GM23338 (cell line): Measurements from ENCODE around the gene ADAMTS7. TPM values are rescaled to one million over a fixed set of nuclear protein-coding genes. Genes with fewer than 3 reads are reported as not detected.

Source experiments
- ATAC-seq: fragments of 200-7000 bp; cut with Tn5 transposase; 3 replicates; pipeline ENCODE4 v1.9.1; 2020
- DNase-seq: peaks from one replicate; pipeline ENCODE4 v3.0.0-alpha.2; 2015; ENCODE audit warnings: low spot score
- H2AFZ ChIP-seq: fragments of 200-600 bp; sonication (generic); 2 replicates; pipeline ENCODE4 v1.8.0; 2016; ENCODE audit warnings: antibody characterized with exemption, mild to moderate bottlenecking, moderate library complexity
- H3F3A ChIP-seq: fragments of 200-600 bp; sonication (generic); replicated peaks from 2 replicates; pipeline ENCODE4 v1.8.0; 2017; ENCODE audit warnings: antibody characterized with exemption, mixed run types, low read depth
- H3K27ac ChIP-seq: fragments of 200-600 bp; sonication (generic); 2 replicates; pipeline ENCODE4 v1.6.1; 2016; ENCODE audit warnings: low read depth
- H3K27me3 ChIP-seq: fragments of 200-600 bp; sonication (generic); 2 replicates; pipeline ENCODE4 v1.8.0; 2016; ENCODE audit warnings: mild to moderate bottlenecking, mixed run types, moderate library complexity; ENCODE audit not compliant: insufficient read depth
- H3K36me3 ChIP-seq: fragments of 200-600 bp; sonication (generic); 2 replicates; pipeline ENCODE4 v1.8.0; 2016; ENCODE audit warnings: mild to moderate bottlenecking; ENCODE audit not compliant: insufficient read depth
- H3K4me1 ChIP-seq: fragments of 200-600 bp; sonication (generic); 2 replicates; pipeline ENCODE4 v1.8.0; 2016; ENCODE audit warnings: mild to moderate bottlenecking, moderate library complexity; ENCODE audit not compliant: insufficient read depth
- H3K4me2 ChIP-seq: fragments of 200-600 bp; sonication (generic); 2 replicates; pipeline ENCODE4 v1.7.1; 2017; ENCODE audit warnings: mixed run types
- H3K4me3 ChIP-seq: fragments of 200-600 bp; sonication (generic); 2 replicates; pipeline ENCODE4 v1.6.1; 2016; ENCODE audit warnings: mixed run types
- H3K79me2 ChIP-seq: fragments of 200-600 bp; sonication (generic); replicated peaks from 2 replicates; pipeline ENCODE4 v1.8.0; 2017; ENCODE audit warnings: mild to moderate bottlenecking; ENCODE audit not compliant: insufficient read depth
- H3K9me2 ChIP-seq: fragments of 200-600 bp; sonication (generic); 2 replicates; pipeline ENCODE4 v1.8.0; 2017; ENCODE audit not compliant: insufficient read depth
- H4K20me1 ChIP-seq: fragments of 200-600 bp; sonication (generic); replicated peaks from 2 replicates; pipeline ENCODE4 v1.8.0; 2017; ENCODE audit warnings: mild to moderate bottlenecking; ENCODE audit not compliant: insufficient read depth
- H3K27ac Mint-ChIP-seq: 2 replicates; pipeline ENCODE4 v1.8.0; 2020; ENCODE audit warnings: inconsistent platforms, mild to moderate bottlenecking, moderate library complexity, mixed read lengths
- H3K27me3 Mint-ChIP-seq: 3 replicates; pipeline ENCODE4 v1.8.0; 2022; ENCODE audit warnings: low read depth, mild to moderate bottlenecking, moderate library complexity, mixed read lengths, inconsistent platforms; ENCODE audit not compliant: insufficient read depth, poor library complexity
- H3K36me3 Mint-ChIP-seq: 3 replicates; pipeline ENCODE4 v1.8.0; 2021; ENCODE audit warnings: low read depth, mild to moderate bottlenecking, inconsistent platforms, moderate library complexity, mixed read lengths
- H3K4me1 Mint-ChIP-seq: 3 replicates; pipeline ENCODE4 v1.8.0; 2020; ENCODE audit warnings: mild to moderate bottlenecking, inconsistent platforms, mixed read lengths
- H3K4me3 Mint-ChIP-seq: 3 replicates; pipeline ENCODE4 v1.8.0; 2021; ENCODE audit warnings: moderate library complexity, mild to moderate bottlenecking, inconsistent platforms, mixed read lengths
- H3K9me3 Mint-ChIP-seq: 3 replicates; pipeline ENCODE4 v1.8.0; 2020; ENCODE audit warnings: moderate library complexity, mild to moderate bottlenecking, inconsistent platforms, mixed read lengths
- CREB1 ChIP-seq: fragments of 250-450 bp; sonication (Bioruptor Pico); IDR thresholded peaks from 2 replicates; pipeline ENCODE4 v1.5.0; 2020; ENCODE audit warnings: low read depth, mild to moderate bottlenecking, moderate library complexity
- EZH2phosphoT487 ChIP-seq: fragments of 200-600 bp; sonication (generic); IDR thresholded peaks from one replicate; pipeline ENCODE4 v1.8.1; 2018; ENCODE audit warnings: antibody characterized with exemption; ENCODE audit not compliant: unreplicated experiment
- JUNB ChIP-seq: IDR thresholded peaks from one replicate; pipeline ENCODE4 v1.6.1; 2016; ENCODE audit warnings: antibody characterized with exemption; ENCODE audit not compliant: unreplicated experiment
- POLR2AphosphoS5 ChIP-seq: IDR thresholded peaks from 2 replicates; pipeline ENCODE4 v1.6.1; 2016; ENCODE audit warnings: antibody characterized with exemption, low read depth
- STAT1 ChIP-seq: IDR thresholded peaks from one replicate; pipeline ENCODE4 v1.6.1; 2016; ENCODE audit warnings: antibody characterized with exemption; ENCODE audit not compliant: unreplicated experiment
- ZNF114 ChIP-seq: fragments of 250-450 bp; sonication (Bioruptor Pico); IDR thresholded peaks from 2 replicates; pipeline ENCODE4 v1.5.0; 2020; ENCODE audit warnings: mild to moderate bottlenecking, moderate library complexity
- ZNF331 ChIP-seq: fragments of 250-450 bp; sonication (Bioruptor Pico); IDR thresholded peaks from 2 replicates; pipeline ENCODE4 v1.5.0; 2020; ENCODE audit warnings: low read depth, mild to moderate bottlenecking, moderate library complexity
- polyA plus RNA-seq: library from polyadenylated mRNA; unstranded; fragments of >200 nt; fragmentation: Nextera tagmentation; extraction: Ambion mirVana; gene quantifications from 2 replicates; pipeline ENCODE4 v1.2.1, GENCODE V29; 2016
- total RNA-seq: library from RNA; depleted of rRNA; stranded (reverse); fragments of >200 nt; shearing (Covaris generic); gene quantifications from 2 replicates; pipeline ENCODE4 v1.2.3, GENCODE V29; 2014
- TF ChIP-seq, protein P1 (sequence below): IDR thresholded peaks from 2 replicates; pipeline ENCODE4 v1.6.1; 2016; ENCODE audit warnings: antibody characterized with exemption
- TF ChIP-seq, protein P2 (sequence below): IDR thresholded peaks from one replicate; pipeline ENCODE4 v1.6.1; 2018; ENCODE audit warnings: antibody characterized with exemption; ENCODE audit not compliant: unreplicated experiment
- TF ChIP-seq, protein P3 (sequence below): fragments of 250-450 bp; sonication (Bioruptor Pico); IDR thresholded peaks from 2 replicates; pipeline ENCODE4 v1.5.0; 2020; ENCODE audit warnings: mild to moderate bottlenecking, moderate library complexity
- TF ChIP-seq, protein P4 (sequence below), 2 experiments: fragments of 200-600 bp in 1 of 2; sonication (generic) in 1 of 2; conservative IDR thresholded peaks; 2 replicates each; pipeline versions ENCODE4 v1.5.1 to v1.6.1; 2016 to 2017; ENCODE audit warnings: antibody characterized with exemption in 2 of 2, low read depth in 2 of 2, mild to moderate bottlenecking in 2 of 2, moderate library complexity in 1 of 2

ADAMTS7 gene
- total and polyA plus RNA-seq, 2 experiments from 2014 or later: 11.6 to 52.7 TPM

DNA sequence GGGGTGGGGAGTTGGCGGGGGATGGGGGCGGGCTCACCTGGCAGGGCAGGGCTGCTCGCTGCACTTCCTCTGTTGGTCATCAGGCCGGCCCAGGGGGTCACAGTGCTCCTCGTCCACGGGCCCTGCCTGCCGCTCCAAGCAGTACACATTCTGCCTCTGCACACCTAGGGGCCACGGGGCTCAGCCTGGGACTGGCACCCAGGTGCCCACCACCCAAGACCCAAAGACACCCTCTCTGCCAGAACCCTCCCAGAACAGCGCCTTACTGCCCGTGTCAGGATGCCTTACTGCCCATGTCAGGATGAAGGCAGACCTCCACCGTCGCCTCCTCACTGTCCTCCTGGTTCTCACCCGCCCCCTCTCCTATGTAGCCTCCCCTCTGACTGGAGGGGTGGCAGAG lies 43.2 kb downstream of the ADAMTS7 start:
- no peaks in the 10 kb centered on the region for H3K36me3 ChIP-seq
- H3K79me2 ChIP-seq: no peaks in the 10 kb centered on the region
- H3K4me2 ChIP-seq: no peak overlapping the region
- H3K4me3 Mint-ChIP-seq: peak overlapping the region; percentile 45; the same call in 1 of the 3 replicates
- no peaks in the 10 kb centered on the region for H3F3A ChIP-seq
- H3K4me1 Mint-ChIP-seq: peaks cover 17% of the 10 kb centered on the region
- H4K20me1 ChIP-seq: no peaks in the 10 kb centered on the region; the same call in 1 of the 2 replicates
- no peak for DNase-seq
- no peak overlapping the region for H3K4me3 ChIP-seq
- H3K27ac Mint-ChIP-seq: 0 out of 2 replicates have a peak overlapping the region, but pooled peaks have one; percentile 65
- peaks cover 8% of the 10 kb centered on the region for H3K27me3 Mint-ChIP-seq
- TF ChIP-seq JUNB (no peak), STAT1 (no peak), ZNF114 (CRISPR knock-in tag) (no peak), ZNF331 (CRISPR knock-in tag) (no peak), POLR2AphosphoS5 (no peak), CREB1 (CRISPR knock-in tag) (no peak), EZH2phosphoT487 (no peak)
- TF ChIP-seq, protein P1, sequence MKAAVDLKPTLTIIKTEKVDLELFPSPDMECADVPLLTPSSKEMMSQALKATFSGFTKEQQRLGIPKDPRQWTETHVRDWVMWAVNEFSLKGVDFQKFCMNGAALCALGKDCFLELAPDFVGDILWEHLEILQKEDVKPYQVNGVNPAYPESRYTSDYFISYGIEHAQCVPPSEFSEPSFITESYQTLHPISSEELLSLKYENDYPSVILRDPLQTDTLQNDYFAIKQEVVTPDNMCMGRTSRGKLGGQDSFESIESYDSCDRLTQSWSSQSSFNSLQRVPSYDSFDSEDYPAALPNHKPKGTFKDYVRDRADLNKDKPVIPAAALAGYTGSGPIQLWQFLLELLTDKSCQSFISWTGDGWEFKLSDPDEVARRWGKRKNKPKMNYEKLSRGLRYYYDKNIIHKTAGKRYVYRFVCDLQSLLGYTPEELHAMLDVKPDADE: no peak
- TF ChIP-seq, protein P2, sequence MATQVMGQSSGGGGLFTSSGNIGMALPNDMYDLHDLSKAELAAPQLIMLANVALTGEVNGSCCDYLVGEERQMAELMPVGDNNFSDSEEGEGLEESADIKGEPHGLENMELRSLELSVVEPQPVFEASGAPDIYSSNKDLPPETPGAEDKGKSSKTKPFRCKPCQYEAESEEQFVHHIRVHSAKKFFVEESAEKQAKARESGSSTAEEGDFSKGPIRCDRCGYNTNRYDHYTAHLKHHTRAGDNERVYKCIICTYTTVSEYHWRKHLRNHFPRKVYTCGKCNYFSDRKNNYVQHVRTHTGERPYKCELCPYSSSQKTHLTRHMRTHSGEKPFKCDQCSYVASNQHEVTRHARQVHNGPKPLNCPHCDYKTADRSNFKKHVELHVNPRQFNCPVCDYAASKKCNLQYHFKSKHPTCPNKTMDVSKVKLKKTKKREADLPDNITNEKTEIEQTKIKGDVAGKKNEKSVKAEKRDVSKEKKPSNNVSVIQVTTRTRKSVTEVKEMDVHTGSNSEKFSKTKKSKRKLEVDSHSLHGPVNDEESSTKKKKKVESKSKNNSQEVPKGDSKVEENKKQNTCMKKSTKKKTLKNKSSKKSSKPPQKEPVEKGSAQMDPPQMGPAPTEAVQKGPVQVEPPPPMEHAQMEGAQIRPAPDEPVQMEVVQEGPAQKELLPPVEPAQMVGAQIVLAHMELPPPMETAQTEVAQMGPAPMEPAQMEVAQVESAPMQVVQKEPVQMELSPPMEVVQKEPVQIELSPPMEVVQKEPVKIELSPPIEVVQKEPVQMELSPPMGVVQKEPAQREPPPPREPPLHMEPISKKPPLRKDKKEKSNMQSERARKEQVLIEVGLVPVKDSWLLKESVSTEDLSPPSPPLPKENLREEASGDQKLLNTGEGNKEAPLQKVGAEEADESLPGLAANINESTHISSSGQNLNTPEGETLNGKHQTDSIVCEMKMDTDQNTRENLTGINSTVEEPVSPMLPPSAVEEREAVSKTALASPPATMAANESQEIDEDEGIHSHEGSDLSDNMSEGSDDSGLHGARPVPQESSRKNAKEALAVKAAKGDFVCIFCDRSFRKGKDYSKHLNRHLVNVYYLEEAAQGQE: no peak
- TF ChIP-seq, protein P3, sequence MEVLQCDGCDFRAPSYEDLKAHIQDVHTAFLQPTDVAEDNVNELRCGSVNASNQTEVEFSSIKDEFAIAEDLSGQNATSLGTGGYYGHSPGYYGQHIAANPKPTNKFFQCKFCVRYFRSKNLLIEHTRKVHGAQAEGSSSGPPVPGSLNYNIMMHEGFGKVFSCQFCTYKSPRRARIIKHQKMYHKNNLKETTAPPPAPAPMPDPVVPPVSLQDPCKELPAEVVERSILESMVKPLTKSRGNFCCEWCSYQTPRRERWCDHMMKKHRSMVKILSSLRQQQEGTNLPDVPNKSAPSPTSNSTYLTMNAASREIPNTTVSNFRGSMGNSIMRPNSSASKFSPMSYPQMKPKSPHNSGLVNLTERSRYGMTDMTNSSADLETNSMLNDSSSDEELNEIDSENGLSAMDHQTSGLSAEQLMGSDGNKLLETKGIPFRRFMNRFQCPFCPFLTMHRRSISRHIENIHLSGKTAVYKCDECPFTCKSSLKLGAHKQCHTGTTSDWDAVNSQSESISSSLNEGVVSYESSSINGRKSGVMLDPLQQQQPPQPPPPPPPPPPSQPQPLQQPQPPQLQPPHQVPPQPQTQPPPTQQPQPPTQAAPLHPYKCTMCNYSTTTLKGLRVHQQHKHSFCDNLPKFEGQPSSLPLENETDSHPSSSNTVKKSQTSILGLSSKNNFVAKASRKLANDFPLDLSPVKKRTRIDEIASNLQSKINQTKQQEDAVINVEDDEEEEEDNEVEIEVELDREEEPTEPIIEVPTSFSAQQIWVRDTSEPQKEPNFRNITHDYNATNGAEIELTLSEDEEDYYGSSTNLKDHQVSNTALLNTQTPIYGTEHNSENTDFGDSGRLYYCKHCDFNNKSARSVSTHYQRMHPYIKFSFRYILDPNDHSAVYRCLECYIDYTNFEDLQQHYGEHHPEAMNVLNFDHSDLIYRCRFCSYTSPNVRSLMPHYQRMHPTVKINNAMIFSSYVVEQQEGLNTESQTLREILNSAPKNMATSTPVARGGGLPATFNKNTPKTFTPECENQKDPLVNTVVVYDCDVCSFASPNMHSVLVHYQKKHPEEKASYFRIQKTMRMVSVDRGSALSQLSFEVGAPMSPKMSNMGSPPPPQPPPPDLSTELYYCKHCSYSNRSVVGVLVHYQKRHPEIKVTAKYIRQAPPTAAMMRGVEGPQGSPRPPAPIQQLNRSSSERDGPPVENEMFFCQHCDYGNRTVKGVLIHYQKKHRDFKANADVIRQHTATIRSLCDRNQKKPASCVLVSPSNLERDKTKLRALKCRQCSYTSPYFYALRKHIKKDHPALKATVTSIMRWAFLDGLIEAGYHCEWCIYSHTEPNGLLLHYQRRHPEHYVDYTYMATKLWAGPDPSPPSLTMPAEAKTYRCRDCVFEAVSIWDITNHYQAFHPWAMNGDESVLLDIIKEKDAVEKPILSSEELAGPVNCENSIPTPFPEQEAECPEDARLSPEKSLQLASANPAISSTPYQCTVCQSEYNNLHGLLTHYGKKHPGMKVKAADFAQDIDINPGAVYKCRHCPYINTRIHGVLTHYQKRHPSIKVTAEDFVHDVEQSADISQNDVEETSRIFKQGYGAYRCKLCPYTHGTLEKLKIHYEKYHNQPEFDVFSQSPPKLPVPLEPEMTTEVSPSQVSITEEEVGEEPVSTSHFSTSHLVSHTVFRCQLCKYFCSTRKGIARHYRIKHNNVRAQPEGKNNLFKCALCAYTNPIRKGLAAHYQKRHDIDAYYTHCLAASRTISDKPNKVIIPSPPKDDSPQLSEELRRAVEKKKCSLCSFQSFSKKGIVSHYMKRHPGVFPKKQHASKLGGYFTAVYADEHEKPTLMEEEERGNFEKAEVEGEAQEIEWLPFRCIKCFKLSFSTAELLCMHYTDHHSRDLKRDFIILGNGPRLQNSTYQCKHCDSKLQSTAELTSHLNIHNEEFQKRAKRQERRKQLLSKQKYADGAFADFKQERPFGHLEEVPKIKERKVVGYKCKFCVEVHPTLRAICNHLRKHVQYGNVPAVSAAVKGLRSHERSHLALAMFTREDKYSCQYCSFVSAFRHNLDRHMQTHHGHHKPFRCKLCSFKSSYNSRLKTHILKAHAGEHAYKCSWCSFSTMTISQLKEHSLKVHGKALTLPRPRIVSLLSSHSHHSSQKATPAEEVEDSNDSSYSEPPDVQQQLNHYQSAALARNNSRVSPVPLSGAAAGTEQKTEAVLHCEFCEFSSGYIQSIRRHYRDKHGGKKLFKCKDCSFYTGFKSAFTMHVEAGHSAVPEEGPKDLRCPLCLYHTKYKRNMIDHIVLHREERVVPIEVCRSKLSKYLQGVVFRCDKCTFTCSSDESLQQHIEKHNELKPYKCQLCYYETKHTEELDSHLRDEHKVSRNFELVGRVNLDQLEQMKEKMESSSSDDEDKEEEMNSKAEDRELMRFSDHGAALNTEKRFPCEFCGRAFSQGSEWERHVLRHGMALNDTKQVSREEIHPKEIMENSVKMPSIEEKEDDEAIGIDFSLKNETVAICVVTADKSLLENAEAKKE (CRISPR knock-in tag): no peak
- TF ChIP-seq, protein P4, sequence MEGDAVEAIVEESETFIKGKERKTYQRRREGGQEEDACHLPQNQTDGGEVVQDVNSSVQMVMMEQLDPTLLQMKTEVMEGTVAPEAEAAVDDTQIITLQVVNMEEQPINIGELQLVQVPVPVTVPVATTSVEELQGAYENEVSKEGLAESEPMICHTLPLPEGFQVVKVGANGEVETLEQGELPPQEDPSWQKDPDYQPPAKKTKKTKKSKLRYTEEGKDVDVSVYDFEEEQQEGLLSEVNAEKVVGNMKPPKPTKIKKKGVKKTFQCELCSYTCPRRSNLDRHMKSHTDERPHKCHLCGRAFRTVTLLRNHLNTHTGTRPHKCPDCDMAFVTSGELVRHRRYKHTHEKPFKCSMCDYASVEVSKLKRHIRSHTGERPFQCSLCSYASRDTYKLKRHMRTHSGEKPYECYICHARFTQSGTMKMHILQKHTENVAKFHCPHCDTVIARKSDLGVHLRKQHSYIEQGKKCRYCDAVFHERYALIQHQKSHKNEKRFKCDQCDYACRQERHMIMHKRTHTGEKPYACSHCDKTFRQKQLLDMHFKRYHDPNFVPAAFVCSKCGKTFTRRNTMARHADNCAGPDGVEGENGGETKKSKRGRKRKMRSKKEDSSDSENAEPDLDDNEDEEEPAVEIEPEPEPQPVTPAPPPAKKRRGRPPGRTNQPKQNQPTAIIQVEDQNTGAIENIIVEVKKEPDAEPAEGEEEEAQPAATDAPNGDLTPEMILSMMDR (conservative IDR thresholded peaks at IDR 0.05; ENCODE audit: low read depth in 2 of 2): no peak
- peaks cover 5% of the 10 kb centered on the region; the same call in 1 of the 2 replicates for H3K4me1 ChIP-seq
- H3K9me2 ChIP-seq: no peaks in the 10 kb centered on the region
- H3K36me3 Mint-ChIP-seq: 0 out of 3 replicates have a peak, but pooled peaks cover 3% of the 10 kb centered on the region
- H2AFZ ChIP-seq: no peak overlapping the region
- no peak overlapping the region for H3K27ac ChIP-seq
- no peaks in the 10 kb centered on the region for H3K9me3 Mint-ChIP-seq
- no peaks in the 10 kb centered on the region for H3K27me3 ChIP-seq
- peak; percentile 8 for ATAC-seq
